H1 (cell line): ENCODE data around the gene CCDC157. TPM values are rescaled to one million over a fixed set of nuclear protein-coding genes. Genes with fewer than 3 reads are reported as not detected.

ENCODE experiments used
- BCL11A ChIP-seq, 2 experiments: IDR thresholded peaks; one replicate each; pipeline ENCODE4 v1.6.1; 2011; ENCODE audit warnings: low read depth in 2 of 2, low read length in 2 of 2, mild to moderate bottlenecking in 2 of 2
- CEBPB ChIP-seq: IDR thresholded peaks from 2 replicates; pipeline ENCODE4 v1.6.1; 2012; ENCODE audit warnings: low read depth, low read length
- CHD2 ChIP-seq: IDR thresholded peaks from 2 replicates; pipeline ENCODE4 v1.6.1; 2012; ENCODE audit warnings: low read length, improper control_type of control experiment
- CTCF ChIP-seq, 3 experiments: IDR thresholded peaks; 1 replicate in 2 of 3; 2 replicates in 1 of 3; pipeline versions ENCODE4 v1.5.1 to v1.6.1; 2011; ENCODE audit warnings: low read length in 3 of 3, mild to moderate bottlenecking in 3 of 3, inconsistent platforms in 2 of 3, low read depth in 1 of 3, moderate library complexity in 1 of 3; ENCODE audit not compliant: insufficient read depth in 1 of 3; ENCODE audit errors: control extremely low read depth in 1 of 3
- EP300 ChIP-seq, 2 experiments: IDR thresholded peaks; 1 replicate in 1 of 2; 2 replicates in 1 of 2; pipeline ENCODE4 v1.6.1; 2011 to 2012; ENCODE audit warnings: low read depth in 2 of 2, low read length in 2 of 2, mild to moderate bottlenecking in 2 of 2, borderline replicate concordance in 1 of 2, inconsistent platforms in 1 of 2, moderate library complexity in 1 of 2
- KDM1A ChIP-seq: fragments of 200-600, 300-600 bp; sonication (generic); IDR thresholded peaks from 2 replicates; pipeline ENCODE4 v1.7.1; 2016; ENCODE audit warnings: mild to moderate bottlenecking, low read length, borderline replicate concordance
- PHF8 ChIP-seq: fragments of 200-600 bp; sonication (generic); conservative IDR thresholded peaks from 2 replicates; pipeline ENCODE4 v1.7.1; 2012; ENCODE audit warnings: low read depth, mild to moderate bottlenecking, inconsistent platforms, low read length, moderate library complexity
- RAD21 ChIP-seq, 2 experiments: IDR thresholded peaks in 1 of 2; conservative IDR thresholded peaks in 1 of 2; 2 replicates each; pipeline ENCODE4 v1.6.1; 2011; ENCODE audit warnings: low read depth in 2 of 2, low read length in 2 of 2, improper control_type of control experiment in 1 of 2, inconsistent platforms in 1 of 2, mild to moderate bottlenecking in 1 of 2, moderate library complexity in 1 of 2
- SIRT6 ChIP-seq: IDR thresholded peaks from one replicate; pipeline ENCODE4 v1.7.1; 2012; ENCODE audit warnings: low read length, inconsistent platforms
- SP1 ChIP-seq: IDR thresholded peaks from 2 replicates; pipeline ENCODE4 v1.6.1; 2011; ENCODE audit warnings: low read depth, low read length
- SRF ChIP-seq: IDR thresholded peaks from 2 replicates; pipeline ENCODE4 v1.6.1; 2011; ENCODE audit warnings: mild to moderate bottlenecking, low read depth, low read length, moderate library complexity
- SUZ12 ChIP-seq: fragments of 200-600 bp; sonication (generic); IDR thresholded peaks from 2 replicates; pipeline ENCODE4 v1.6.1; 2012; ENCODE audit warnings: mild to moderate bottlenecking, inconsistent platforms, low read length, moderate library complexity, mixed read lengths
- TAF1 ChIP-seq: IDR thresholded peaks from 2 replicates; pipeline ENCODE4 v1.6.1; 2011; ENCODE audit warnings: mild to moderate bottlenecking, low read depth, low read length
- USF2 ChIP-seq: IDR thresholded peaks from 2 replicates; pipeline ENCODE4 v1.6.1; 2011; ENCODE audit warnings: low read length, improper control_type of control experiment
- ZNF274 ChIP-seq: IDR thresholded peaks from 2 replicates; pipeline ENCODE4 v1.7.0; 2012; ENCODE audit warnings: low read length, borderline replicate concordance; ENCODE audit errors: extremely low read depth
- polyA plus RNA-seq, 7 experiments: library from polyadenylated mRNA; depleted of rRNA in 3 of 7; stranded (reverse) in 5 of 7; unstranded in 2 of 7; fragments of >200 nt in 5 of 7; fragments of 200-250 nt in 2 of 7; gene quantifications; 1 replicate in 5 of 7; 2 replicates in 1 of 7; 4 replicates in 1 of 7; pipeline versions ENCODE4 v1.2.1 to v1.2.3, GENCODE V29; 2011 to 2013; ENCODE audit warnings: missing spikeins in 2 of 7, mixed read lengths in 2 of 7
- total RNA-seq: library from RNA; stranded (reverse); fragmentation: NEBNext Ultra II Directional; extraction: Animal tissue kit (Norgen Biotek cat#: 25700); gene quantifications from 2 replicates; pipeline ENCODE4 v1.2.1, GENCODE V29; 2021

The CCDC157 gene
- total and polyA plus RNA-seq, 2 of the 8 experiments (the other 6 are each of a cell fraction or from before 2014, with no cell fraction given): 4.1 to 8.4 TPM

- TF ChIP-seq RAD21 (IDR thresholded peaks at IDR 0.05 in 1 of 2, conservative IDR thresholded peaks at IDR 0.05 in 1 of 2; ENCODE audit: low read depth in 2 of 2, low read length in 2 of 2) (no peak), SP1 (no peak), SIRT6 (no peak), PHF8 (0 out of 2 replicates have a peak, but pooled peaks have one; percentile 45), BCL11A (IDR thresholded peaks at IDR 0.05; ENCODE audit: low read depth in 2 of 2, low read length in 2 of 2) (no peak), SUZ12 (no peak), TAF1 (peak; percentile 67; the same call in 1 of the 2 replicates), SRF (no peak), CTCF (IDR thresholded peaks at IDR 0.05; ENCODE audit: control extremely low read depth in 1 of 3, insufficient read depth in 1 of 3, low read depth in 1 of 3, low read length in 3 of 3) (no peak), USF2 (no peak), ZNF274 (no peak), KDM1A (no peak), EP300 (IDR thresholded peaks at IDR 0.05; ENCODE audit: borderline replicate concordance in 1 of 2, low read depth in 2 of 2, low read length in 2 of 2) (no peak), CHD2 (peak; percentile 26; the same call in 1 of the 2 replicates), CEBPB (no peak)
Observed at GRCh38 chr22:30396871-30397655, 40.3 kb downstream of the CCDC157 start, which contains the start of gene SEC14L2 (continued).
